GM12878 (cell line): ENCODE data around the gene TADA2A. TPM values are rescaled to one million over a fixed set of nuclear protein-coding genes. Genes with fewer than 3 reads are reported as not detected.

Source experiments
- BRCA1 ChIP-seq: IDR thresholded peaks from 2 replicates; pipeline ENCODE4 v1.6.1; 2011; ENCODE audit warnings: low read depth, low read length, improper control_type of control experiment
- CEBPB ChIP-seq, 2 experiments: fragments of 150-350 bp in 1 of 2; IDR thresholded peaks; 2 replicates each; pipeline ENCODE4 v1.6.1; 2012 to 2014; ENCODE audit warnings: low read depth in 2 of 2, low read length in 2 of 2, borderline replicate concordance in 1 of 2, inconsistent platforms in 1 of 2
- CHD2 ChIP-seq: IDR thresholded peaks from 2 replicates; pipeline ENCODE4 v1.6.1; 2011; ENCODE audit warnings: low read depth, low read length, improper control_type of control experiment, borderline replicate concordance
- DPF2 ChIP-seq: fragments of 450-650 bp; IDR thresholded peaks from 2 replicates; pipeline ENCODE4 v1.6.1; 2017; ENCODE audit warnings: mild to moderate bottlenecking
- ESRRA ChIP-seq: IDR thresholded peaks from 2 replicates; pipeline ENCODE4 v1.6.1; 2012; ENCODE audit warnings: mild to moderate bottlenecking, low read length, improper control_type of control experiment
- FOS ChIP-seq: IDR thresholded peaks from 3 replicates; pipeline ENCODE4 v1.6.1; 2011; ENCODE audit warnings: borderline replicate concordance; ENCODE audit not compliant: insufficient read length; ENCODE audit errors: extremely low read depth
- FOXK2 ChIP-seq: fragments of 450-650 bp; IDR thresholded peaks from 2 replicates; pipeline ENCODE4 v1.6.1; 2017; ENCODE audit warnings: mild to moderate bottlenecking, moderate library complexity
- HDAC6 ChIP-seq: fragments of 200-600 bp; sonication (generic); IDR thresholded peaks from one replicate; pipeline ENCODE4 v1.8.0; 2017; ENCODE audit warnings: antibody characterized with exemption; ENCODE audit not compliant: unreplicated experiment
- IRF4 ChIP-seq: IDR thresholded peaks from 2 replicates; pipeline ENCODE4 v1.6.1; 2011; ENCODE audit warnings: low read depth, low read length
- MEF2A ChIP-seq: IDR thresholded peaks from 2 replicates; pipeline ENCODE4 v1.6.1; 2011; ENCODE audit warnings: low read depth, mild to moderate bottlenecking, low read length, moderate library complexity; ENCODE audit not compliant: insufficient read depth
- NFIC ChIP-seq: IDR thresholded peaks from 2 replicates; pipeline ENCODE4 v1.6.1; 2012; ENCODE audit warnings: low read depth, mild to moderate bottlenecking, inconsistent platforms, low read length, moderate library complexity
- NRF1 ChIP-seq: conservative IDR thresholded peaks from 2 replicates; pipeline ENCODE4 v1.6.1; 2011; ENCODE audit warnings: mild to moderate bottlenecking, low read depth, low read length, improper control_type of control experiment
- RBBP5 ChIP-seq: fragments of 200-600 bp; sonication (generic); conservative IDR thresholded peaks from 2 replicates; pipeline ENCODE4 v1.6.1; 2016
- SIX5 ChIP-seq: IDR thresholded peaks from 2 replicates; pipeline ENCODE4 v1.6.1; 2011; ENCODE audit warnings: mild to moderate bottlenecking, low read depth, low read length, moderate library complexity; ENCODE audit not compliant: severe bottlenecking
- SMAD1 ChIP-seq: fragments of 450-650 bp; IDR thresholded peaks from 2 replicates; pipeline ENCODE4 v1.6.1; 2018; ENCODE audit warnings: mild to moderate bottlenecking, low read depth; ENCODE audit not compliant: partially characterized antibody
- SMARCA5 ChIP-seq: fragments of 450-650 bp; IDR thresholded peaks from 2 replicates; pipeline ENCODE4 v1.6.1; 2017; ENCODE audit warnings: mild to moderate bottlenecking
- YY1 ChIP-seq: IDR thresholded peaks from 2 replicates; pipeline ENCODE4 v1.6.1; 2011; ENCODE audit warnings: low read depth, mild to moderate bottlenecking, low read length
- ZNF217 ChIP-seq: fragments of 450-650 bp; IDR thresholded peaks from 2 replicates; pipeline ENCODE4 v1.6.1; 2017; ENCODE audit warnings: antibody characterized with exemption, mild to moderate bottlenecking
- ZNF24 ChIP-seq: fragments of 450-650 bp; IDR thresholded peaks from 2 replicates; pipeline ENCODE4 v1.6.1; 2017; ENCODE audit warnings: antibody characterized with exemption, mild to moderate bottlenecking
- ZZZ3 ChIP-seq: IDR thresholded peaks from 2 replicates; pipeline ENCODE4 v1.6.1; 2011; ENCODE audit warnings: low read depth; ENCODE audit not compliant: control insufficient read depth, insufficient read length
- polyA plus RNA-seq, 11 experiments: library from polyadenylated mRNA; depleted of rRNA in 4 of 11; unstranded in 6 of 11; stranded (reverse) in 5 of 11; fragments of >200 nt; fragmentation: Nextera tagmentation in 4 of 11; fragmentation: Illumina TruSeq in 1 of 11; extraction: Ambion mirVana in 4 of 11; extraction: Trizol in 1 of 11; gene quantifications; 1 replicate in 1 of 11; 2 replicates in 10 of 11; pipeline versions ENCODE4 v1.2.1 to v1.2.3, GENCODE V29; 2011 to 2016; ENCODE audit warnings: inconsistent platforms in 2 of 11, missing spikeins in 2 of 11, low read depth in 1 of 11
- total RNA-seq, 4 experiments: library from RNA; depleted of rRNA in 3 of 4; stranded (reverse); fragments of >200 nt in 3 of 4; fragmentation: Illumina TruSeq in 1 of 4; extraction: Trizol in 1 of 4; gene quantifications; 2 replicates each; pipeline versions ENCODE4 v1.2.1 to v1.2.3, GENCODE V29; 2013 to 2021
- TF ChIP-seq, protein P1 (sequence below): fragments of 450-650 bp; IDR thresholded peaks from 2 replicates; pipeline ENCODE4 v1.6.1; 2017; ENCODE audit warnings: mild to moderate bottlenecking, moderate library complexity
- TF ChIP-seq, protein P2 (sequence below): IDR thresholded peaks from 2 replicates; pipeline ENCODE4 v1.6.1; 2012; ENCODE audit warnings: low read length, inconsistent platforms
- TF ChIP-seq, protein P3 (sequence below), 3 experiments: IDR thresholded peaks in 2 of 3; conservative IDR thresholded peaks in 1 of 3; 2 replicates each; pipeline ENCODE4 v1.5.1; 2011; ENCODE audit warnings: low read depth in 3 of 3, low read length in 3 of 3, mild to moderate bottlenecking in 3 of 3, control low read depth in 2 of 3, moderate library complexity in 2 of 3, inconsistent platforms in 1 of 3, mixed read lengths in 1 of 3; ENCODE audit not compliant: control insufficient read depth in 2 of 3, insufficient read depth in 1 of 3; ENCODE audit errors: extremely low read depth in 1 of 3
- TF ChIP-seq, protein P4 (sequence below): IDR thresholded peaks from 2 replicates; pipeline ENCODE4 v1.6.1; 2012; ENCODE audit warnings: low read depth, low read length, improper control_type of control experiment

Gene TADA2A
- total and polyA plus RNA-seq, 10 of the 15 experiments (the other 5 are each of a cell fraction or from before 2014, with no cell fraction given) = 19.6 to 43.8 (median 34.1) TPM

DNA sequence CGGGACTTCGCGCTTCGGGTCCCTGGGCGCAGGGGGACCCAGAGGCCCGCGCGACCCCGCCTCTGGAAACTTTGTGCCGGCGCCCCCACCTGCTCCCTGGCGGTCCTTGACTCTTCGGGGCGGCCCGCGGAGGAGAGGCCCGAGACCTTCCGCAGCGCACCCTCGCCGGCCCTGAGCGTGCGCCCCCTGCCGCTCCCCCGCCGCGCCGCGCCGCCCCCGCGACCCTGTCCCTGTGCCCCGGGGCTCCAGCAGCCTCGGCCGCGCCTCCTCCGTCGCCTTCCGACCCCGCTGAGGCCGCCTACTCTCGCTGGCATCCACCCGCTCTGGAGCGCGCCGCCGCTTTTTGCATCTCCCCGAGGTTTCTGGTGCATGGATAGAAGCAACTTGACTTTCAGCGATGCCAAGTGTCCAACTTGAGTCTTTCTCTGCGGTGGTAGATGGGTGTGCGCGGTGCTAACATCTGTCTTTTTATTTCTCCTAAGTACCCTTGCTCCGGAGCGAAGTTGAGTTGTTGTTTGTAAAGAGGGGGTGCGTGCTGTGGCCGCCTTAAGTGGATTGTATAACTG, 83.4 kb downstream of the TADA2A start (continued):
- TF ChIP-seq, protein P1, sequence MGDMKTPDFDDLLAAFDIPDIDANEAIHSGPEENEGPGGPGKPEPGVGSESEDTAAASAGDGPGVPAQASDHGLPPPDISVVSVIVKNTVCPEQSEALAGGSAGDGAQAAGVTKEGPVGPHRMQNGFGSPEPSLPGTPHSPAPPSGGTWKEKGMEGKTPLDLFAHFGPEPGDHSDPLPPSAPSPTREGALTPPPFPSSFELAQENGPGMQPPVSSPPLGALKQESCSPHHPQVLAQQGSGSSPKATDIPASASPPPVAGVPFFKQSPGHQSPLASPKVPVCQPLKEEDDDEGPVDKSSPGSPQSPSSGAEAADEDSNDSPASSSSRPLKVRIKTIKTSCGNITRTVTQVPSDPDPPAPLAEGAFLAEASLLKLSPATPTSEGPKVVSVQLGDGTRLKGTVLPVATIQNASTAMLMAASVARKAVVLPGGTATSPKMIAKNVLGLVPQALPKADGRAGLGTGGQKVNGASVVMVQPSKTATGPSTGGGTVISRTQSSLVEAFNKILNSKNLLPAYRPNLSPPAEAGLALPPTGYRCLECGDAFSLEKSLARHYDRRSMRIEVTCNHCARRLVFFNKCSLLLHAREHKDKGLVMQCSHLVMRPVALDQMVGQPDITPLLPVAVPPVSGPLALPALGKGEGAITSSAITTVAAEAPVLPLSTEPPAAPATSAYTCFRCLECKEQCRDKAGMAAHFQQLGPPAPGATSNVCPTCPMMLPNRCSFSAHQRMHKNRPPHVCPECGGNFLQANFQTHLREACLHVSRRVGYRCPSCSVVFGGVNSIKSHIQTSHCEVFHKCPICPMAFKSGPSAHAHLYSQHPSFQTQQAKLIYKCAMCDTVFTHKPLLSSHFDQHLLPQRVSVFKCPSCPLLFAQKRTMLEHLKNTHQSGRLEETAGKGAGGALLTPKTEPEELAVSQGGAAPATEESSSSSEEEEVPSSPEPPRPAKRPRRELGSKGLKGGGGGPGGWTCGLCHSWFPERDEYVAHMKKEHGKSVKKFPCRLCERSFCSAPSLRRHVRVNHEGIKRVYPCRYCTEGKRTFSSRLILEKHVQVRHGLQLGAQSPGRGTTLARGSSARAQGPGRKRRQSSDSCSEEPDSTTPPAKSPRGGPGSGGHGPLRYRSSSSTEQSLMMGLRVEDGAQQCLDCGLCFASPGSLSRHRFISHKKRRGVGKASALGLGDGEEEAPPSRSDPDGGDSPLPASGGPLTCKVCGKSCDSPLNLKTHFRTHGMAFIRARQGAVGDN = peak; percentile 37; the same call in 1 of the 2 replicates
- no peak for TF ChIP-seq IRF4
- peak; percentile 85 for TF ChIP-seq SMARCA5
- TF ChIP-seq CHD2 = no peak
- TF ChIP-seq ZNF217 = no peak
- TF ChIP-seq RBBP5 = no peak
- TF ChIP-seq NFIC = no peak
- TF ChIP-seq SMAD1 = no peak
- TF ChIP-seq, protein P2, sequence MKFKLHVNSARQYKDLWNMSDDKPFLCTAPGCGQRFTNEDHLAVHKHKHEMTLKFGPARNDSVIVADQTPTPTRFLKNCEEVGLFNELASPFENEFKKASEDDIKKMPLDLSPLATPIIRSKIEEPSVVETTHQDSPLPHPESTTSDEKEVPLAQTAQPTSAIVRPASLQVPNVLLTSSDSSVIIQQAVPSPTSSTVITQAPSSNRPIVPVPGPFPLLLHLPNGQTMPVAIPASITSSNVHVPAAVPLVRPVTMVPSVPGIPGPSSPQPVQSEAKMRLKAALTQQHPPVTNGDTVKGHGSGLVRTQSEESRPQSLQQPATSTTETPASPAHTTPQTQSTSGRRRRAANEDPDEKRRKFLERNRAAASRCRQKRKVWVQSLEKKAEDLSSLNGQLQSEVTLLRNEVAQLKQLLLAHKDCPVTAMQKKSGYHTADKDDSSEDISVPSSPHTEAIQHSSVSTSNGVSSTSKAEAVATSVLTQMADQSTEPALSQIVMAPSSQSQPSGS = no peak
- TF ChIP-seq FOS = no peak
- TF ChIP-seq MEF2A = no peak
- TF ChIP-seq SIX5 = no peak
- TF ChIP-seq ZNF24 = peak; percentile 47; the same call in 1 of the 2 replicates
- no peak for TF ChIP-seq ZZZ3
- TF ChIP-seq NRF1 = no peak
- TF ChIP-seq, protein P3, sequence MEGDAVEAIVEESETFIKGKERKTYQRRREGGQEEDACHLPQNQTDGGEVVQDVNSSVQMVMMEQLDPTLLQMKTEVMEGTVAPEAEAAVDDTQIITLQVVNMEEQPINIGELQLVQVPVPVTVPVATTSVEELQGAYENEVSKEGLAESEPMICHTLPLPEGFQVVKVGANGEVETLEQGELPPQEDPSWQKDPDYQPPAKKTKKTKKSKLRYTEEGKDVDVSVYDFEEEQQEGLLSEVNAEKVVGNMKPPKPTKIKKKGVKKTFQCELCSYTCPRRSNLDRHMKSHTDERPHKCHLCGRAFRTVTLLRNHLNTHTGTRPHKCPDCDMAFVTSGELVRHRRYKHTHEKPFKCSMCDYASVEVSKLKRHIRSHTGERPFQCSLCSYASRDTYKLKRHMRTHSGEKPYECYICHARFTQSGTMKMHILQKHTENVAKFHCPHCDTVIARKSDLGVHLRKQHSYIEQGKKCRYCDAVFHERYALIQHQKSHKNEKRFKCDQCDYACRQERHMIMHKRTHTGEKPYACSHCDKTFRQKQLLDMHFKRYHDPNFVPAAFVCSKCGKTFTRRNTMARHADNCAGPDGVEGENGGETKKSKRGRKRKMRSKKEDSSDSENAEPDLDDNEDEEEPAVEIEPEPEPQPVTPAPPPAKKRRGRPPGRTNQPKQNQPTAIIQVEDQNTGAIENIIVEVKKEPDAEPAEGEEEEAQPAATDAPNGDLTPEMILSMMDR (IDR thresholded peaks at IDR 0.05 in 2 of 3, conservative IDR thresholded peaks at IDR 0.05 in 1 of 3; ENCODE audit: control insufficient read depth in 2 of 3, extremely low read depth in 1 of 3, insufficient read depth in 1 of 3, low read depth in 3 of 3, low read length in 3 of 3) = peak; percentile 17 to 46 (median 38); a peak in 4 of 6 replicates
- TF ChIP-seq ESRRA = no peak
- TF ChIP-seq FOXK2 = no peak
- TF ChIP-seq BRCA1 = no peak
- TF ChIP-seq, protein P4, sequence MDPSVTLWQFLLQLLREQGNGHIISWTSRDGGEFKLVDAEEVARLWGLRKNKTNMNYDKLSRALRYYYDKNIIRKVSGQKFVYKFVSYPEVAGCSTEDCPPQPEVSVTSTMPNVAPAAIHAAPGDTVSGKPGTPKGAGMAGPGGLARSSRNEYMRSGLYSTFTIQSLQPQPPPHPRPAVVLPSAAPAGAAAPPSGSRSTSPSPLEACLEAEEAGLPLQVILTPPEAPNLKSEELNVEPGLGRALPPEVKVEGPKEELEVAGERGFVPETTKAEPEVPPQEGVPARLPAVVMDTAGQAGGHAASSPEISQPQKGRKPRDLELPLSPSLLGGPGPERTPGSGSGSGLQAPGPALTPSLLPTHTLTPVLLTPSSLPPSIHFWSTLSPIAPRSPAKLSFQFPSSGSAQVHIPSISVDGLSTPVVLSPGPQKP = no peak
- no peak for TF ChIP-seq HDAC6
- TF ChIP-seq YY1 = 0 out of 2 replicates have a peak, but pooled peaks have one; percentile 4
- TF ChIP-seq CEBPB (IDR thresholded peaks at IDR 0.05; ENCODE audit: borderline replicate concordance in 1 of 2, low read depth in 2 of 2, low read length in 2 of 2) = no peak
- TF ChIP-seq DPF2 = peak; percentile 35
